Adrenal gland (tissue), 5 donors: ENCODE data around the gene SLC16A10.

Experiments used
- POLR2A ChIP-seq, 2 donors: fragments of 450-650 bp; IDR thresholded peaks; one replicate each; pipeline ENCODE4 v1.6.1; 2017; ENCODE audit warnings: antibody characterized with exemption in 2 of 2, mild to moderate bottlenecking in 2 of 2, moderate library complexity in 1 of 2
- TF ChIP-seq, protein P1 (sequence below), 6 experiments: fragments of 450-650 bp in 4 of 6; fragments of 200-600 bp in 2 of 6; sonication (generic) in 1 of 6; IDR thresholded peaks; 1 replicate in 5 of 6; 2 replicates in 1 of 6; pipeline versions ENCODE4 v1.5.1 to v1.8.0; 2016 to 2021; ENCODE audit warnings: antibody characterized with exemption in 6 of 6, mild to moderate bottlenecking in 2 of 6, moderate library complexity in 1 of 6
- donor health status: DM: no; HTN: no; CAD: no.

DNA sequence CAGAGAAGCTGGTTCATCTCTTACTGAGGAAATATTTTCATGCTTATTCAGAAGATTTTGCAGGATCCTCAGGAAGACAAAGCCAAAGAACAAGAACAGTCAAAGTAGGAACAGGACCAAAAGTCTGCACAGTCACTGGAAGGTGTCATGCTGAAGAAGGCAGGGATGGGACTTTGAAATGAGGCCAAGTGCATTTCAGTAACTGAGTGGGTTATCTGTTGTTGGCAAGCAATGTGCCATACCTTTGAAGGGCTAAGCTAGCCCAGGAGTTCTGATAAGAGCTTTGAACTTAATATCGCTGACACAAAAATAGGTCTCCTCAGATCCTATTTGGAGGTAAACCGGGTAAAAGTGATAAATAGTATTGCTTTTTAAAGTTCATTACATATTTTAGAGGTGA, 31.5 kb downstream of the SLC16A10 start:
- TF ChIP-seq, protein P1, sequence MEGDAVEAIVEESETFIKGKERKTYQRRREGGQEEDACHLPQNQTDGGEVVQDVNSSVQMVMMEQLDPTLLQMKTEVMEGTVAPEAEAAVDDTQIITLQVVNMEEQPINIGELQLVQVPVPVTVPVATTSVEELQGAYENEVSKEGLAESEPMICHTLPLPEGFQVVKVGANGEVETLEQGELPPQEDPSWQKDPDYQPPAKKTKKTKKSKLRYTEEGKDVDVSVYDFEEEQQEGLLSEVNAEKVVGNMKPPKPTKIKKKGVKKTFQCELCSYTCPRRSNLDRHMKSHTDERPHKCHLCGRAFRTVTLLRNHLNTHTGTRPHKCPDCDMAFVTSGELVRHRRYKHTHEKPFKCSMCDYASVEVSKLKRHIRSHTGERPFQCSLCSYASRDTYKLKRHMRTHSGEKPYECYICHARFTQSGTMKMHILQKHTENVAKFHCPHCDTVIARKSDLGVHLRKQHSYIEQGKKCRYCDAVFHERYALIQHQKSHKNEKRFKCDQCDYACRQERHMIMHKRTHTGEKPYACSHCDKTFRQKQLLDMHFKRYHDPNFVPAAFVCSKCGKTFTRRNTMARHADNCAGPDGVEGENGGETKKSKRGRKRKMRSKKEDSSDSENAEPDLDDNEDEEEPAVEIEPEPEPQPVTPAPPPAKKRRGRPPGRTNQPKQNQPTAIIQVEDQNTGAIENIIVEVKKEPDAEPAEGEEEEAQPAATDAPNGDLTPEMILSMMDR (IDR thresholded peaks at IDR 0.05): no peak
- no peak for TF ChIP-seq POLR2A (IDR thresholded peaks at IDR 0.05)
